BE2C (cell line): Measurements from ENCODE around the gene RPS19BP1. TPM values are rescaled to one million over a fixed set of nuclear protein-coding genes. Genes with fewer than 3 reads are reported as not detected.

Experiments
- DNase-seq: peaks from one replicate; pipeline ENCODE4 v3.0.0-alpha.2; 2020
- H3K27me3 ChIP-seq: fragments of 250-450 bp; sonication (Bioruptor Pico); 2 replicates; pipeline ENCODE4 v1.5.1; 2020; ENCODE audit warnings: mild to moderate bottlenecking
- H3K36me3 ChIP-seq: fragments of 250-450 bp; sonication (Bioruptor Pico); 2 replicates; pipeline ENCODE4 v1.5.1; 2020; ENCODE audit warnings: mild to moderate bottlenecking
- H3K4me1 ChIP-seq: fragments of 250-450 bp; sonication (Bioruptor Pico); 2 replicates; pipeline ENCODE4 v1.5.1; 2020
- H3K4me3 ChIP-seq: 2 replicates; pipeline ENCODE4 v1.5.1; 2011; ENCODE audit warnings: low read depth, low read length
- H3K9me3 ChIP-seq: fragments of 250-450 bp; sonication (Bioruptor Pico); 2 replicates; pipeline ENCODE4 v1.5.1; 2020
- polyA plus RNA-seq: library from polyadenylated mRNA; unstranded; fragments of >200 nt; gene quantifications from one replicate; pipeline ENCODE4 v1.2.1, GENCODE V29; 2012; ENCODE audit warnings: low read depth, missing spikeins; ENCODE audit not compliant: insufficient read length, insufficient read depth
- TF ChIP-seq, protein P1 (sequence below): IDR thresholded peaks from 2 replicates; pipeline ENCODE4 v1.5.1; 2012; ENCODE audit warnings: mild to moderate bottlenecking, low read depth, low read length

RPS19BP1 gene, protein sequence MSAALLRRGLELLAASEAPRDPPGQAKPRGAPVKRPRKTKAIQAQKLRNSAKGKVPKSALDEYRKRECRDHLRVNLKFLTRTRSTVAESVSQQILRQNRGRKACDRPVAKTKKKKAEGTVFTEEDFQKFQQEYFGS
- polyA plus RNA-seq: 624 TPM

DNA sequence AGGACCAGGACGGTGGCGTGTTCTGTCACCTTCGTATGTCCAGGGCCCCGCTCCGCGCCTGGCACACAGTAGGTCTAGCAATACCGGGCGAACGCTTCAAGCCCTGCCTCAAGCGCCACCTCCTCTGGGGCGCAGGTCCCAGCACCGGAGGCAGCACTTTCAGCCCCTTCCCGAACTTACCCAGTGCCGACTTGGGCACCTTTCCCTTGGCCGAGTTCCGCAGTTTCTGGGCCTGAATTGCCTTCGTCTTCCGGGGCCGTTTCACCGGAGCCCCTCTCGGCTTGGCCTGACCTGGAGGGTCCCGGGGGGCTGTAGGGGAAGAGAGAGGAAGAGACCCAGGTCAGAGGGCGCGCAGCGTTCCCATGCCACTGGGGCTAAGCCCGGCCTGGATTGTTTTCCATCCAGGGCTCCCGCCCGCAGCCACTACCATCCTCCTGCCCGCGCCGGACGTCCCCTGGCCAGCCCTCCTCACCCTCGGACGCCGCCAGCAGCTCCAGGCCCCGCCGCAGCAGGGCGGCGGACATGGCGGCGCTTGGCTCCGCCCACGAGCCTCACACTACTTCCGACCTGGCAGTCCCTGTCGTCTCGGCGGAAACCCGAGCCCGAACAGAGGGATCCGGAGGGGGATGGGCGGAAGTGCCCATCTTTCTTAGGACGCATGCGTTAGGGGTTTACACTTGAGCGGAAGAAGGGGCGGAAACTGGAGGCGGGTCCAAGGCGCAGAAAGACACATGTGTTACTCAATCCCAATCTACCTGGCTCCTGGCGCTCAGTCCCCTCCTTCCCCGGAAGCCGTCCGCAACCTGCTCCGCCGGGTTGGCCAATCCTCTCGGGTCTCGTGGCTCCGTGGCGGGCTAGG, at the start of gene RPS19BP1:
RPS19BP1 (minus strand) TSS at position 534 of the 859 bp plus-strand sequence; CDS start at position 524, 10 bp downstream.
- H3K27me3 ChIP-seq: no peaks in the 10 kb centered on the region
- TF ChIP-seq, protein P1, sequence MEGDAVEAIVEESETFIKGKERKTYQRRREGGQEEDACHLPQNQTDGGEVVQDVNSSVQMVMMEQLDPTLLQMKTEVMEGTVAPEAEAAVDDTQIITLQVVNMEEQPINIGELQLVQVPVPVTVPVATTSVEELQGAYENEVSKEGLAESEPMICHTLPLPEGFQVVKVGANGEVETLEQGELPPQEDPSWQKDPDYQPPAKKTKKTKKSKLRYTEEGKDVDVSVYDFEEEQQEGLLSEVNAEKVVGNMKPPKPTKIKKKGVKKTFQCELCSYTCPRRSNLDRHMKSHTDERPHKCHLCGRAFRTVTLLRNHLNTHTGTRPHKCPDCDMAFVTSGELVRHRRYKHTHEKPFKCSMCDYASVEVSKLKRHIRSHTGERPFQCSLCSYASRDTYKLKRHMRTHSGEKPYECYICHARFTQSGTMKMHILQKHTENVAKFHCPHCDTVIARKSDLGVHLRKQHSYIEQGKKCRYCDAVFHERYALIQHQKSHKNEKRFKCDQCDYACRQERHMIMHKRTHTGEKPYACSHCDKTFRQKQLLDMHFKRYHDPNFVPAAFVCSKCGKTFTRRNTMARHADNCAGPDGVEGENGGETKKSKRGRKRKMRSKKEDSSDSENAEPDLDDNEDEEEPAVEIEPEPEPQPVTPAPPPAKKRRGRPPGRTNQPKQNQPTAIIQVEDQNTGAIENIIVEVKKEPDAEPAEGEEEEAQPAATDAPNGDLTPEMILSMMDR: no peak
- H3K4me3 ChIP-seq: peak within 1 kb of the TSS; percentile 98
- H3K4me1 ChIP-seq: peaks cover 23% of the 10 kb centered on the region
- H3K9me3 ChIP-seq: no peaks in the 10 kb centered on the region
- H3K36me3 ChIP-seq: peaks cover 26% of the 10 kb centered on the region
- peak; percentile 99 for DNase-seq

DNA sequence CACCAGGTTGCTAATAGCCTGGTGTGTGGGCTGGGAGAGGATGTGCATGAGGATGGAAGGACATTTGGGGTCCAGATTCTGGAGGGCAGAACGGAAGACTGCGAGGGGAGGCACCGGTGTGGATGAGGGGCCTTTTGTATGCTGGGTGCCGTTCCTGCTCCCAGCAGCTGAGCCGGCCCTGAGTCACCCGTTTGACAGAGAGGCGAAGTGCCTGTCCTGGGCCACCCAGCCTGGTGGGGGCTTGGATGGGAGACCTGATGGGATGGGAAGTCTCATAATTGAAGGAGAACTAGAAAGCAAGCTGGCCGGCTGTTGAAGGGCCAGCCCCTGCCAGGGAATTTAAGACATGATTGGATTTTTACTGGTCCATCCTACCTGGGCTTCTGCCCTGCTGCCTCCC, 48.8 kb upstream of the RPS19BP1 start:
- Histone ChIP-seq H3K4me1 (no peaks in the 10 kb centered on the region), H3K4me3 (no peak overlapping the region), H3K9me3 (no peaks in the 10 kb centered on the region), H3K27me3 (no peaks in the 10 kb centered on the region), H3K36me3 (no peaks in the 10 kb centered on the region)
- no peak for DNase-seq
- TF ChIP-seq, protein P1: no peak

DNA sequence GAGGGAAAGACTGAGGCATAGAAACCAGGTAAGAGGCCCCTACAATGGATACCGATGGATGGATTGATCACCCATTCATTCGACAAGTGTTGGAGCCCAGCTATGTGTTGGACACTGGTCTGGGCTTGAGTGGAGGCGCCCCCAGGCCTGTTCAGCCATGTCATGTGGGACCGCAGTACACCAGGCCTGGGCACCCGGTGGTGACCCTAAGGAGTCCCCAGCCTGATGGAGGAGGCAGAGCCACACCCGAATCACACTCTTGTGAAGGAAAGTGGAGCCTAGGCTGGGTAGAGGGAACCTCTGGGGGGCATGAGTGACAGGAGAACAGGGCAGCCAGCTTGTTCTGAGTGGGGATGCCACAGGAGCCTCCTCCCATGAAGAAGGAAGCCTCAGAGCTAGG, 48.2 kb upstream of the RPS19BP1 start:
- Histone ChIP-seq H3K36me3 (no peaks in the 10 kb centered on the region), H3K9me3 (no peaks in the 10 kb centered on the region), H3K27me3 (no peaks in the 10 kb centered on the region), H3K4me1 (no peaks in the 10 kb centered on the region), H3K4me3 (no peak overlapping the region)
- TF ChIP-seq, protein P1: no peak
- DNase-seq: no peak

DNA sequence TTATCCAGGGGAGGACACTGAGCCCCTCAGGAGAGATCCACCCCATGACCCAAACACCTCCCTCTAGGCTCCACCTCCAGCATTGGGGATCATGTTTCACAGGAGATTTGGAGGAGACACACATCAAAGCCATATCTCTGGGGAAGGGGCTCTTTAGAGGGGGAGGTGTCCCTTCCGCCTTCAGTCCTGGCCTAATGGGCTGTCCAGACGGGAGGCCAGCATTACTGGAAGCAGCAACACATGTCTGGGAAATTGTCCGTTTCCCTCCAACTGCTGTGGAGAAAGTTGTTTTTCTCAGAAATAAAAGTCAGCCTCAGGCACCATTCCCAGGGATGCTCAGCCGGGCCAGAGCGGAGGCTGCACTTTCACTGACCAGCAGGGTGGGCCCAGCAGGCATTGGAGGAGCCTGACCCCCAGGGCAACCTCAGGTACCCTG, 47.5 kb upstream of the RPS19BP1 start:
- TF ChIP-seq, protein P1: no peak
- H3K4me3 ChIP-seq: no peak overlapping the region
- peaks cover 1% of the 10 kb centered on the region; the same call in 1 of the 2 replicates for H3K4me1 ChIP-seq
- no peaks in the 10 kb centered on the region for H3K36me3 ChIP-seq
- no peaks in the 10 kb centered on the region for H3K27me3 ChIP-seq
- DNase-seq: no peak
- H3K9me3 ChIP-seq: no peaks in the 10 kb centered on the region

DNA sequence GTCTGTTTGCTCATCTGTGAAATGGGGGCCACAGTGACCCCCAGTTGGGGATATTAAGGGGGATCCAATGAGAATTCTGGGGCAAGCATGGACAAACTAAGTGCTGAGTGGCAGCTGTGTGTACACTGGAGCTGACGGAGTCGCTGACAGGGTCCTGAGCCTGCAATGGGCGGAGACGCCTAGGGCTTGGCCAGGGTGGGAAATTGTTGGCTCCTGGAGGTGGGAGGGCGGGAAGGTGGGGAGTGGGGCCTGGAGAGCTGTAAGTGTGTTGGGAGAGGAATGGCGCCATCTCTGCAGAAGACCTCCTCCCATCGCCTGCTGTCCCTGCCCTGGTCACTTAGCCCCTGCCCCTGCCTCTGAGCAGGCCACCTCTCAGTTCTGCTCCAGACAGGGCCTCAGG, 45.4 kb upstream of the RPS19BP1 start:
- DNase-seq: no peak
- no peaks in the 10 kb centered on the region for H3K9me3 ChIP-seq
- peaks cover 7% of the 10 kb centered on the region; the same call in 1 of the 2 replicates for H3K4me1 ChIP-seq
- no peaks in the 10 kb centered on the region for H3K27me3 ChIP-seq
- H3K4me3 ChIP-seq: no peak overlapping the region
- TF ChIP-seq, protein P1: no peak
- no peaks in the 10 kb centered on the region for H3K36me3 ChIP-seq

DNA sequence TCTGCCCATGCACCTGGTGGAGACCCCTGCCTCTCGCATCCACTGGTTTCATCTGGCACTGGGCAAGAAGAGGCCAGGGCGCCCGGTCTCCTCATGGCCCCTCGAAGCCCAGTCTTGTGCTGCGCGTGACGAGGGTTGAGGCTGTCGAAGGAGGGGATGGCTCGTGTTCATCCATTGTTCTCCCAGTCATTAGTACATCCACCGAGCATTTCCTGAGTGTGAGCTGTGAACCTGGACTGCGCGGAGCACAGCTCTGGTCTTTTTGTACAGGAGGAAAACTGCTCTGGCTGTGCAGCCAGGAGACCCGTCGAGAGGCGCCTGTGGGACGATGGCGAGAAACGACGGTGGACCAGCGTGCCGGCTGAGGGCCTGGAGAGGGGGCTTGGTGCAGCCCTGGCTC, 44.8 kb upstream of the RPS19BP1 start:
- H3K4me1 ChIP-seq: peaks cover 7% of the 10 kb centered on the region; the same call in 1 of the 2 replicates
- no peak for DNase-seq
- no peaks in the 10 kb centered on the region for H3K36me3 ChIP-seq
- H3K27me3 ChIP-seq: no peaks in the 10 kb centered on the region
- H3K4me3 ChIP-seq: no peak overlapping the region
- TF ChIP-seq, protein P1: no peak
- H3K9me3 ChIP-seq: no peaks in the 10 kb centered on the region
